CD4-positive, alpha-beta T cell treated with Interleukin-6 at 100 ng/mL for 8 hours (primary cell): ENCODE data around the gene PHLDA3.
"Not testable (repeated sequence)": the region's sequence is repeated elsewhere in the genome, so short reads cannot be mapped to it uniquely, and the experiment has no call there.

ENCODE experiments used
- DNase-seq: peaks from one replicate; pipeline ENCODE4 v3.0.0-alpha.2; 2020; ENCODE audit warnings: mixed read lengths, low spot score

The PHLDA3 gene

DNA sequence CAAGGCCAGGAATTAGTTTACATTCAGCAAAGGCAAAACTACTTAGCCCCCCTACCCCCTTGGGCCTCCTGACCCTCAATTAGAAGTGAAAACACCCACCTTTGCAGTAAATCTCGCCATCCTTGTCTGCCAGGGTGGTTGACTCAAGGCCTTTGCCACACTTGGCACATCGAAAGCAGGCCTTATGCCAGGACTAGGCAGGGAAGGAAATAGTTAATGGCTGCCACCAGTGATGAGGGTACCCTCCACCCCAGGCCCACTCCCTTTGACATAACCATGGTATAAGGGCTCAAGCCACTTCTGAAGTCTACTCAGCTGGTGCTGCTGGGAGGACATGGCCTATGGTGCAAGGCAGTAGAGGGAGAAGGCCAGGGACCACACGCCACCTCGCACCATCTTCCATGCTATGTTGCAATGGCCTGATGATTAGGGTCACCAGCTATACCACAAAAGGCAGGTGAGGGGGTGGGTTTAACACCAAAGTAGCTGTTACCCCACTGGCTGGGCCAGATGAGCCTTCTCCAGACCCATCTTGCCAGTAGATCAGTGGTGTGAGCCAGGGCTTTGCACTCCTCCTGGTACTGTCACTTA is 16.3 kb upstream of the PHLDA3 start:
- DNase-seq = no peak

DNA sequence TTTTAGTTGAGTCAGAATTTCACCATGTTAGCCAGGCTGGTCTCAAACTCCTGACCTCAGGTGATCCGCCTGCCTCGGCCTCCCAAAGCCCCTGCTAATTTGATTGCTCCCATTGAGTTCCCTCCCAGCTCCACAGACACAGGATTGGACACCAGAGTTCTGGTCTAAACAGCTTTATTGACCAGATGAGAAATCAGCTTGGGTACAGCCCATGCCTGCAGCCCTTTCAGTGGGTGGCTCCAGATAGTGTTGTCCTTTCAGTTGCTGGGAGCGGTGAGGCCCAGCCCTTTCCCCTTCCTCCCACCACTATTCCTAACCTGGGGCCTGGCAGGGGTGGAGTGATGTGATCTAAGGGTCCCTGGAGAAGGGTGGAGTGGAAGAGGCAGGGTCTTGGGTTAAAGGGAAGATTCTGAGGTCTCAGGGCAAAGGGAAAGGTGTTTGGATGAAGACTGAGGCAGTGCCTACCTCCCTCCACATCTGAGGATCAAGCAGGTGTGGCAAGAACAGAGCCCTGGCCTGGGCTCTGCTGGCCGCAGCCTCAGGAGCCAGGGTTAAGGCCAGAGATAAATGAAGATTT is 14.5 kb upstream of the PHLDA3 start:
- DNase-seq = no peak

DNA sequence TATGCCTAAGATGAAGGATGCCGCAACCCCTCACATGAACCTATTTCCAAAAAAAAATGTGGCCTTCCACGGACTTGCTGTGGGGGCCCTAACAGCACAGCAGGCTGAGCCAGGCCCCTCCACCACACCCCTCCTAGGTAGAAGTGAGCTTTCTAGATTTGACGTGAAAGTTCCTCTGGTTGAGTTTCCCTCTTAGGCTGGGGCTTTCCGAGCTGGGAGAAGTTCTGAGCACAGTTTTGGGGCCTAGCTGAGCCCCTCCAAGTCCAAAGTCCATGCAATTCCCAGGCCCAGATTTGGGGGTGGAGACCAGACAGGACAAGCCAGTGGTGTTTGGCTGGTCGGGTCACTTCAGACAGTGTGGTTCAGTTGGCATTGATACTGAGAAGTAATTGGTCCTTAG is 13.8 kb upstream of the PHLDA3 start:
- no peak for DNase-seq

- peak; percentile 76 for DNase-seq
Measured at GRCh38 chr1:201481761-201482493, 12.9 kb upstream of the PHLDA3 start.

- DNase-seq = no peak
Measured at GRCh38 chr1:201481004-201481380, 12.0 kb upstream of the PHLDA3 start.

DNA sequence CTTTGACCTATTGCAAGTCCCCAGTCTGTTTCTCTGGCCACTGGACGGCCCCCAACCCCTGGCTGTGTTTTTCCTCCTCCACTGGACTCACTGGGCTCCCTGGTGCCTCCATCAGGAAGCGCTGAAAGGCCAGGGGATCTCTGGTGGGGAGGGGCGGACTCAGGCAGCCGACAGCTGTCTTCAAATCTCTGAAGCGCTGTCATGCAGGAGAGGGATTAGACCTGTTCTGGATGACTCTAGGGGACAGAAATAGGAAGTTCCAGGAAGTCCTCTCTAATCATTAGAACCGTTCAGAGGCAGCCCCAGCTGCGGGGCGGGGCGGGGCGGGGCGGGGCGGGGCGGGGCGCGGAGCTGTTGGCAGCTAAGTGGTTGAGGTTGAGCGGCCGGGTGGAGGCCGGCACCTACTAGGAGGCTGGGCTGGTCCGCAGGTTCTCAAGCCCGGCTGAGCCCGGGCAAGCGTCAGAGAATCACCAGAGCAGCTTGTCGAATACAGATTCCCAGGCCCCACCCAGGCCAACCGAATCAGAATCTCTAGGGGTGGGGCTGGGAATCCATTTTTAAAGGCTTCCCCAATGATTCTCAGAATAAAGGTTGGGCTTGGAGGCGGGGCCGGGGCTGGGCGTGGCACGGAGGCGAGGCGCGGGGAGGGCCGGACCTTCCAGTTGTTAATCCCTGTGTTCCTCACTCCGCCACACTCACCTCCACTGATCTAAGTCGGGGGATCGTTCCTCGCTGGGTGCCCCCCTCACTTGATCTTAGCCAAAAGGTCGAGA is 11.4 kb upstream of the PHLDA3 start:
- peak; percentile 43 for DNase-seq

DNA sequence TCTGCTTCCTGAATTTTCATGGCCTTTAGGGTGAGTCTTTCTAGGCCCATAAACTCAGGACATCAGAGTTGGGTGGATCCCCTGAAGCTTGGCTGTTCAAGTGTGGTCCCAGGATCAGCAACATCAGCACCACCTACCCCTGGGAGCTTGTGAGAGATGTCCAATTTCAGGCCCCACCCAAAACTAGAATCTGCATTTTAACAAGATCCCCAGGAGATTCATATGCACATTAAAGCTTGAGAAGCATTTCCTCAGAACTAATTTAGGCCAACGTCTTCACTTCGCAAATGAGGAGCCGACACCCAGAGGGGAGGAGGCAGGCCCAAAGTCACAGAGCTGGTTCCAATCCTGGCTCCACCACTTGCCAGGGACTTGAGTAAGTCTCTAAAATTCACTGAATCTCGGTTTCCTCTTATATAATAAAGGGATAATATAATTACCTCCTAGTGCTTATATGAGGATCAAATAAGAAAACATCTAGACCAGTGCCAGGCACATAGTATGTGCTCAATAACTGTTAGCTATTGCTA is 10.3 kb upstream of the PHLDA3 start:
- DNase-seq = no peak

- DNase-seq = not testable (repeated sequence)
Measured at GRCh38 chr1:201478666-201479065, 9.7 kb upstream of the PHLDA3 start.

GRCh38 chr1:201476670-201477344 is 7.8 kb upstream of the PHLDA3 start:
- no peak for DNase-seq

- no peak for DNase-seq
Measured at GRCh38 chr1:201475915-201476669, 7.1 kb upstream of the PHLDA3 start.

DNA sequence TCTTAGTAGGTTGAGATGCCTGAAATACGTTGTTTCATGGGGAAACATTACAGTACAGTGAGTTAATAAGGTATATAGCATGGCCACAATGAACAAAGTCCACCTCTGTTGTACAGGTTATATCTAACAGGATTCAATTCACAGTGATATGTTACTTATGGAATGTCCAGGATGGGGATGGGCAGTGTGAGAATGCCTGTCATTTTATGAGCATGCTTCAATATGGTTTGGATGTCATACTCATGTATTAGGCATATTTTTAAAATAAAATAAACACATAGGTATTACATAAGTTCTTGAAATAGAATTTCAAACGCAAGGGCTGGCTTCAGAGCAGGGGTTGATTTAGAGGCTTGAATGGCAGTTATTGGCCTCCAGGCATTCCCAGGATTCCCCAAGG is 6.1 kb upstream of the PHLDA3 start:
- no peak for DNase-seq

DNA sequence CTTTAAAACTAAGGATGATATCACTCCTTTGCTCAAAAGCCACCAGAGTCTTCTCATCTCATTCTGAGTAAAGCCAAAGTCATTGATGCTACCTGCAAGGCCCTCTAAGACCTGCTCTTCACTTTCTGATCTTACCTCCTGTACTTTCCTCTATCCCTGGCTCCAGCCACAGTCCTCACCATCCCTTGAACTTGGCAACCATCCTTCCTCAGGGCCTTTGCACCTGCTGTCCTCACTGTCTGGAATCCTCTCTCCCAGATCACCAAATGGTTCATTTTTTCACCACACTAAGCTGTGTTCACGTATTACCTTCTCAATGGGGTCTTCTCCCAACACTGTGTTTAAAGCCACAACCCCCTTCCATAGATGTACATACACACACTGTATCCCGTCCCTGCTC is 4.3 kb upstream of the PHLDA3 start:
- DNase-seq = no peak

- not testable (repeated sequence) for DNase-seq
Measured at GRCh38 chr1:201472321-201472720, 3.3 kb upstream of the PHLDA3 start.

DNA sequence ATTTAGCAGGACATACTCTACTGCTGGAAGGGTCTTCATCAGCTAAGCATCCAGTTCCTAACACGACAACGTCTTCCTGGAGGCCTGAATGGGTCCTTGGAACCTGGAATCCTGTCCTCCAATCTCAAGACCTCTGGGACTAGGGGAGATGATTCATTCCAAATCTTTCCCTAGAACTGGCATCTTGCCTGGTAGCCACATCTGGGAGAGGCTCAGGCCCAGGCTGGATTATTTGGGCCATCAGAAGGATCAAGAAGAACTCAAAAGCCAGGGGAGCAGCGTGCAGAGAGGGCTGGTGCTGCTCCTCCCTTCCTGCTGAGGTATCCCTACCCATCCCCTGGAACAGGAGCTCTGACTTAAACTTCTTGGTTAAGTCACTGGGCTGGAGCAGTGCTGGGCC is 2.8 kb upstream of the PHLDA3 start:
- DNase-seq = no peak

- no peak for DNase-seq
Measured at GRCh38 chr1:201470581-201470980, 1.6 kb upstream of the PHLDA3 start.

DNA sequence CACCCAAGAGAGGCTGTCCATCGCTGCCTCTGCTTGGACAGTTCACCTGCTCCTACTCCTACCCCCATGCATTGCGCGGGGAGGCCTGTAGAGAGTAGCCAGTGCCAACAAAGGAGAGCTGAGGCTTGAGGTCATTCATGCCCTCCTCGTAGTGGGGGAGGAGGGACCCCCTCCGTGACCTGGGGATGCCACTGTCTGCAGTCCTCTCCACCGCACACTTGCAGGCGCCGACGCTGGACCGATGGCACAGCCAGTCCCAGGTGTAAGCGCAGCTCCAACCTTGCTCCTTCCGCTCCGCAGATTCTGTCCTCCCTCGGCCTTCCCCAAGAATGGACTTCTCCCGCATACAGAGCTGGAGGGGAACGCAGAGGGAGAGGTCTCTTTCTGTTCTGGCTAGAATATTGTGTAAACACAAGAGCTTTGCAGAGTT is 672 bp upstream of the PHLDA3 start:
- DNase-seq = no peak

DNA sequence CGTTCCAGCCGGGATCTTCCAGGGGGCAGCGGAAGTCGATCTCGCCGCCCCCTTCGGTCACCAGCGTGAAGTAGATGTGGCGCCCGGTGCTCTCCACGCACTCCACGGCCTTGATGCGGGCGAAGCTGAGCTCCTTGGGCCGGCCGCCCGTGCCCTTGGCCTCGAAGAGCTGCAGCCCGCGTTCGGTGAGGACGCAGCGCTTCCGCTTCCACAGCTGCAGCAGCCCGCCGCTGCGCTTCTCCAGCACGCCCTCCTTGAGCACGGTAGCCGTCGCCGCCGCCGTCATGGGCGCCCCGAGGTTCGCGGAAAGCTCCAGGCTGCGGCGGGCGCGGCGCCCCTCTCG is 516 bp downstream of the PHLDA3 start:
- DNase-seq = no peak

- no peak for DNase-seq
Measured at GRCh38 chr1:201466492-201466891, 2.5 kb downstream of the PHLDA3 start.

- no peak for DNase-seq
Measured at GRCh38 chr1:201465698-201466290, 3.2 kb downstream of the PHLDA3 start.

DNA sequence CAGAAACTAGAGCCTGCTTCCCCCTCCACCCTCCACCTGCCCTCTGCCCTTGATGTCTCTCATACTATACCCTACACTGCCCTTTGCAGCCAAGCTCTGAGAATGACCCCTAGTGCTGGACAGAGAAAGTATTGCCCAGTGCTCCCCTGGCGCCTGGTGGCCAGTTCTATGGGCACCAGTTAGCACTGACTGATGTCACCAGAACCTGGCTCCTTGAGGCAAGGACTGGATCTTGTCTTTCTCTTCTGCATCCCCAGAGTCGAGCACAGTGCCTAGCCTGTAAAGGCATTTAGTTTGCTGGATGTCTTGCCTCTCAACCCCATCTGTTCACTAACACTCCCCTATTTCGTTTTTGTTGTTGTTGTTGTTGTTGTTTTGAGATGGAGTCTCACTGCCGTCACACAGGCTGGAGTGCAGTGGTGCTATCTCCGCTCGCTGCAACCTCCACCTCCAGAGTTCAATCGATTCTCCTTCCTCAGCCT is 5.9 kb downstream of the PHLDA3 start:
- DNase-seq = no peak
